ENCODE data around the gene GATAD2A. TPM values are rescaled to one million over a fixed set of nuclear protein-coding genes. Genes with fewer than 3 reads are reported as not detected.

GATAD2A gene
- total RNA-seq, 2 donors from 2014 or later, result 41.7 to 138 TPM

DNA sequence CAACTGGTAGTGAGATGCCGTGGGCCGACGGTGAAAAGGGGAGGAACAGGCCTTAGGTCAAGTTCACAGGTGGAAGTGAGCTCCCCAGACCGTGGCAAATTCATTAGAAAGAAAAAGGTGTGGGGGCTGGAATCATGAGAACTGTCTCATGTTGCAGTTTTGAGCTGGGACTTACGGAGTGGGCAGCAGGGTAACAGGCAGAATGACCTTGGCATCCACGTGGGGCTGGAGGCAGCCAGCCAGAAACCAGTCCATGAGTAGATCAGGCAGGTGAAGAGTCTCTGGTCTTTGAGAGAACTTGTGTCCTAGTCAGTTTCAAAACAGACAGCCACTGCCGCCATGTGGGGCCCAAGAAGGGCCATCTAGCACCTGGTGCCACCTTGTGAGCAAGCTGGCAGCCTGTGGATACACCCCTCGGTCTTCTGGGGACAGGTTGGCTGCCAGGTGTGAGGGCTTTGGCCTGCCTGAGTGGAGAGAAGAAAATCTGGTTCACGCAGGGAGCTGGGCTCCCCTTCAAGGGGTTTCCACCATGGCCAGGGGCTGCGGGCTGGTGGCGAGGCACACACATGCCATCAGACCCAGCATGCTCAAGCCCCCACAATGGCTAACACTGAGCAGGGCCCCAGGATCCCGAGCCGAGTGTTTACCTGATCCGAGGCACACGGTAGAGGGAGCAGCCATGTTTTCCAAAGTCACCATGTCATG, 86.0 kb downstream of the GATAD2A start:
- TF ChIP-seq POLR2AphosphoS5 (IDR thresholded peaks at IDR 0.05), result no peak
- intact Hi-C loops (cut with DNase I), result loop anchor here (5.0 kb wide), 1 partner anchor 344 kb away; no protein-coding TSS in a partner anchor
- Histone ChIP-seq H3K4me1 (replicated peaks) (no peaks in the 10 kb centered on the region), H3K36me3 (peaks cover 3 to 13% of the 10 kb centered on the region in 2 donors), H3K4me3 (no peak overlapping the region), H3K9me3 (no peaks in the 10 kb centered on the region), H3K27me3 (replicated peaks; ENCODE audit: insufficient read depth) (no peaks in the 10 kb centered on the region), H3K27ac (no peak overlapping the region)
- 88% methylated on average over 15 of the region's 15 CpGs for WGBS
- no peak for DNase-seq (ENCODE audit: low spot score)

DNA sequence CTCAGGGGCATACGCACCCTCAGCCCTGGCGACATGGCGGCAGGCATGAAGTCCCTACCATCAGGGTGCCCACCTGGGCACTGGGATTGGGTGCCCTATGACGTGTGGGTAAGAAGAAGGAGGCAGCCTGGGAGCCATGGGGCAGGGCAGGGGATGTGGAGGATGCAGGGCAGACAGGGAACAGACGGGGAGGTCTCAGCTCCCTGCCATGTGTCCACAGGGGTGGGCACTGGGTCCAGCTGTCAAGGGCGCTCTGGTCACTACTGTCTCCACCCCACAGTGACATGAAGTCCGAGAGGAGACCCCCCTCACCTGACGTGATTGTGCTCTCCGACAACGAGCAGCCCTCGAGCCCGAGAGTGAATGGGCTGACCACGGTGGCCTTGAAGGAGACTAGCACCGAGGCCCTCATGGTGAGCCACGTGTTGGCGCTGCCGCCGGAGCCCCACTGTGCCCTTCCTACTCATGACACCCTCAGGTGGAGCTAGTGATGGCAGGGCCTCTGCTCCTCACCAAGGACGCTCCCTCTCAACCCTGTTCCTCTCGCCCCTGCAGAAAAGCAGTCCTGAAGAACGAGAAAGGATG, 86.6 kb downstream of the GATAD2A start:
- Histone ChIP-seq H3K27ac (no peak overlapping the region), H3K9me3 (no peaks in the 10 kb centered on the region), H3K36me3 (peaks cover 3 to 16% of the 10 kb centered on the region in 2 donors), H3K4me1 (replicated peaks) (no peaks in the 10 kb centered on the region), H3K4me3 (no peak overlapping the region), H3K27me3 (replicated peaks; ENCODE audit: insufficient read depth) (no peaks in the 10 kb centered on the region)
- DNase-seq (ENCODE audit: low spot score), result no peak
- intact Hi-C loops (cut with DNase I), result loop anchor here (5.0 kb wide), 1 partner anchor 345 kb away; no protein-coding TSS in a partner anchor
- TF ChIP-seq POLR2A (IDR thresholded peaks at IDR 0.05), result no peak
- TF ChIP-seq, protein P1, sequence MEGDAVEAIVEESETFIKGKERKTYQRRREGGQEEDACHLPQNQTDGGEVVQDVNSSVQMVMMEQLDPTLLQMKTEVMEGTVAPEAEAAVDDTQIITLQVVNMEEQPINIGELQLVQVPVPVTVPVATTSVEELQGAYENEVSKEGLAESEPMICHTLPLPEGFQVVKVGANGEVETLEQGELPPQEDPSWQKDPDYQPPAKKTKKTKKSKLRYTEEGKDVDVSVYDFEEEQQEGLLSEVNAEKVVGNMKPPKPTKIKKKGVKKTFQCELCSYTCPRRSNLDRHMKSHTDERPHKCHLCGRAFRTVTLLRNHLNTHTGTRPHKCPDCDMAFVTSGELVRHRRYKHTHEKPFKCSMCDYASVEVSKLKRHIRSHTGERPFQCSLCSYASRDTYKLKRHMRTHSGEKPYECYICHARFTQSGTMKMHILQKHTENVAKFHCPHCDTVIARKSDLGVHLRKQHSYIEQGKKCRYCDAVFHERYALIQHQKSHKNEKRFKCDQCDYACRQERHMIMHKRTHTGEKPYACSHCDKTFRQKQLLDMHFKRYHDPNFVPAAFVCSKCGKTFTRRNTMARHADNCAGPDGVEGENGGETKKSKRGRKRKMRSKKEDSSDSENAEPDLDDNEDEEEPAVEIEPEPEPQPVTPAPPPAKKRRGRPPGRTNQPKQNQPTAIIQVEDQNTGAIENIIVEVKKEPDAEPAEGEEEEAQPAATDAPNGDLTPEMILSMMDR (IDR thresholded peaks at IDR 0.05), result no peak
- no peak for TF ChIP-seq POLR2AphosphoS5 (IDR thresholded peaks at IDR 0.05)
- WGBS, result 85% methylated on average over 20 of the region's 21 CpGs

DNA sequence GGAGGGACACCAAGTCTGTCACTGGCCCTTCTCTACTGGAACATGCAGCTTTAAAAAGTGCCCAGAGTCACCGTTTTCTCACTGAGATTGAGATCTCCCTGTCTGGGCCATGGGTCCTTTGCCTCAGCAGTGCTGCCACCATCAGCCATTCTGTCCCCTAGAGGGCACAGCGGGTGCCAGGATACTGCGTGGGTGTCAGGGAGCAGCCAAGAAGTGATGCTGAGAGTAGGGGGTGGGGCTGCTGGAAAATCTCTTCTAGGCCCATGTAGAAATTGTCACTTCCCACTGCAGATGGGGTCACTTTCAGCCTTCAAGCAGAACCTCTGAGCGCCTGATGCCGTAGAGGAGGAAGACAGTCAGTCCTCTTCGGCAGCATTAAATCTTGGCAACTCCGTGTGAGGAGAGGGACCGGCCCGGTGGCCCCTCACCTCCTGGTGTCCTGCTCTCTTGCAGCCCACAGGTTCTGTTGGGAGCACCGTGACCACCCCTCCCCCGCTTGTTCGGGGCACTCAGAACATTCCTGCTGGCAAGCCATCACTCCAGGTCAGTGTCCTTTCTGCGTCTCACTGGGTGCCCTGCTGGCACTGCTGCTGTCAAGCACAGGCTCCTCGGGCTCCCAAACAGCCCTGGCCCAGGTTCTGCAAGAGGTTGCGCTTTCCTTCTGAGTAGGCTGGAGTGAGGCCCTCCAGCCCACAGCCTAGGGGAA, 88.5 kb downstream of the GATAD2A start:
- WGBS, result 83% methylated on average over 15 of the region's 15 CpGs
- Histone ChIP-seq H3K27me3 (replicated peaks; ENCODE audit: insufficient read depth) (no peaks in the 10 kb centered on the region), H3K4me1 (replicated peaks) (no peaks in the 10 kb centered on the region), H3K9me3 (no peaks in the 10 kb centered on the region), H3K36me3 (peaks cover 6 to 16% of the 10 kb centered on the region in 2 donors), H3K4me3 (no peak overlapping the region), H3K27ac (no peak overlapping the region)
- no peak for DNase-seq (ENCODE audit: low spot score)
- TF ChIP-seq POLR2A (IDR thresholded peaks at IDR 0.05) (no peak), POLR2AphosphoS5 (IDR thresholded peaks at IDR 0.05) (no peak)
- TF ChIP-seq, protein P1 (IDR thresholded peaks at IDR 0.05), result no peak
- intact Hi-C loops (cut with DNase I), result loop anchor here (5.0 kb wide), 1 partner anchor 347 kb away; no protein-coding TSS in a partner anchor

DNA sequence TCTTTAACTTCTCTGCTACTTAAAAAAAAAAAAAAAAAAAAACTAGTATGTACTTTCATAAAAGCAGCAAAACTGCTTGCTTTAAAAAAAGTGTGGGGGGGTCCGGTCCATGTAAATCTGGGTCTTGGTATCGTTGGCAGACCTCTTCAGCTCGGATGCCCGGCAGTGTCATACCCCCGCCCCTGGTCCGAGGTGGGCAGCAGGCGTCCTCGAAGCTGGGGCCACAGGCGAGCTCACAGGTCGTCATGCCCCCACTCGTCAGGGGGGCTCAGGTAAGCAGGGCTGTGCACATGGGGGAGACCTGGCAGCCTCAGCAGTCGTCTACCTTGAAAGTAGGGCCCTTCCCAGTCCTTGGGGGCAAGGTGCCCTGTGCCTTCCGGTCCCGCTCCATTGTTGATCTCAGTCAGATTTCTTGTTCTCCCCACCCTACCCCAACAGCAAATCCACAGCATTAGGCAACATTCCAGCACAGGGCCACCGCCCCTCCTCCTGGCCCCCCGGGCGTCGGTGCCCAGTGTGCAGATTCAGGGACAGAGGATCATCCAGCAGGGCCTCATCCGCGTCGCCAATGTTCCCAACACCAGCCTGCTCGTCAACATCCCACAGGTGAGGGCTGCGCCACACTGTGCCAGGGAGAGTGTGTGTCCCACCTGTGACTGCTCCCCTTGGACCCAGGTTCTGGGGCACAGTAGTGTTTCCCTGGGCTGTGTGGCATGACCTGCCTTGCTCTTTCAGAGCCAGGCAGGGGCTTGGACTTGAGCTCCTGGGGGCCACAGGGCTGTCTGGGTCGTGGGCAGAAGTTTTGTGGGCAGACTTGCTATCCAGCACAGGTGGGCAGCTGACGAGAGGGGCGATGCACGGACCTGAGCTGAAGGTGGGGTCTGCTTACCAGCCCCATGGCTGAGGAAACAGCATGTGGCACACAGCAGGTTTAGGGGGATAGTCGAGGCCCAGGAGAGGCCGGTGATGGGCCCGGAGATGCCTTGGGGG, 90.4 kb downstream of the GATAD2A start:
- H3K4me3 ChIP-seq, result no peak overlapping the region
- H3K4me1 ChIP-seq (replicated peaks), result no peaks in the 10 kb centered on the region
- TF ChIP-seq, protein P1 (IDR thresholded peaks at IDR 0.05), result no peak
- TF ChIP-seq POLR2A (IDR thresholded peaks at IDR 0.05), result no peak
- no peak for TF ChIP-seq POLR2AphosphoS5 (IDR thresholded peaks at IDR 0.05)
- intact Hi-C loops (cut with DNase I), result no loop called here
- no peaks in the 10 kb centered on the region for H3K27me3 ChIP-seq (replicated peaks; ENCODE audit: insufficient read depth)
- DNase-seq (ENCODE audit: low spot score), result no peak
- H3K27ac ChIP-seq, result no peak overlapping the region
- H3K9me3 ChIP-seq, result no peaks in the 10 kb centered on the region
- H3K36me3 ChIP-seq, result peaks cover 6 to 16% of the 10 kb centered on the region in 2 donors
- WGBS, result 89% methylated on average over 30 of the region's 30 CpGs

Measured in prostate gland (tissue), 2 donors.